AG04449 (cell line): ENCODE results near the gene C6orf118.

Experiments used
- CTCF ChIA-PET: fragments of 350-600 bp; formaldehyde crosslinking; extraction: SDS; loops from one replicate; lab custom pipeline; 2021; ENCODE audit warnings: antibody characterized with exemption; lab: Yijun Ruan, JAX
- POLR2A ChIA-PET: fragments of 400-600, 350-600 bp; formaldehyde crosslinking; extraction: SDS; loops from one replicate; lab custom pipeline; 2020; ENCODE audit warnings: antibody characterized with exemption, inconsistent platforms; lab: Yijun Ruan, JAX
- DNase-seq: peaks from one replicate; pipeline ENCODE4 v3.0.0-alpha.2; 2010; ENCODE audit warnings: low read depth, low spot score
- H3K4me3 ChIP-seq: 2 replicates; pipeline ENCODE4 v1.5.1; 2011; ENCODE audit warnings: low read depth, mild to moderate bottlenecking, control low read depth, low read length
- TF ChIP-seq, protein P1 (sequence below): IDR thresholded peaks from one replicate; pipeline ENCODE4 v1.5.1; 2011; ENCODE audit warnings: mild to moderate bottlenecking, moderate library complexity, low read length, control low read depth, inconsistent platforms; ENCODE audit not compliant: insufficient read depth; ENCODE audit errors: missing control alignments

Gene C6orf118

GRCh38 chr6:165292657-165293056 lies 16.7 kb downstream of the C6orf118 start:
- POLR2A ChIA-PET, result no interaction called here
- DNase-seq, result no peak
- TF ChIP-seq, protein P1, sequence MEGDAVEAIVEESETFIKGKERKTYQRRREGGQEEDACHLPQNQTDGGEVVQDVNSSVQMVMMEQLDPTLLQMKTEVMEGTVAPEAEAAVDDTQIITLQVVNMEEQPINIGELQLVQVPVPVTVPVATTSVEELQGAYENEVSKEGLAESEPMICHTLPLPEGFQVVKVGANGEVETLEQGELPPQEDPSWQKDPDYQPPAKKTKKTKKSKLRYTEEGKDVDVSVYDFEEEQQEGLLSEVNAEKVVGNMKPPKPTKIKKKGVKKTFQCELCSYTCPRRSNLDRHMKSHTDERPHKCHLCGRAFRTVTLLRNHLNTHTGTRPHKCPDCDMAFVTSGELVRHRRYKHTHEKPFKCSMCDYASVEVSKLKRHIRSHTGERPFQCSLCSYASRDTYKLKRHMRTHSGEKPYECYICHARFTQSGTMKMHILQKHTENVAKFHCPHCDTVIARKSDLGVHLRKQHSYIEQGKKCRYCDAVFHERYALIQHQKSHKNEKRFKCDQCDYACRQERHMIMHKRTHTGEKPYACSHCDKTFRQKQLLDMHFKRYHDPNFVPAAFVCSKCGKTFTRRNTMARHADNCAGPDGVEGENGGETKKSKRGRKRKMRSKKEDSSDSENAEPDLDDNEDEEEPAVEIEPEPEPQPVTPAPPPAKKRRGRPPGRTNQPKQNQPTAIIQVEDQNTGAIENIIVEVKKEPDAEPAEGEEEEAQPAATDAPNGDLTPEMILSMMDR, result no peak
- no peak overlapping the region for H3K4me3 ChIP-seq
- CTCF ChIA-PET, result no interaction called here

GRCh38 chr6:165274611-165275010 lies 34.8 kb downstream of the C6orf118 start:
- CTCF ChIA-PET, result no interaction called here
- no peak overlapping the region for H3K4me3 ChIP-seq
- DNase-seq, result no peak
- TF ChIP-seq, protein P1, result no peak
- POLR2A ChIA-PET, result no interaction called here

GRCh38 chr6:165272585-165272984 lies 36.8 kb downstream of the C6orf118 start:
- DNase-seq, result no peak
- no peak overlapping the region for H3K4me3 ChIP-seq
- TF ChIP-seq, protein P1, result no peak
- ChIA-PET POLR2A (no interaction called here), CTCF (no interaction called here)

- POLR2A ChIA-PET, result no interaction called here
- DNase-seq, result no peak
- TF ChIP-seq, protein P1, result no peak
- CTCF ChIA-PET, result no interaction called here
- no peak overlapping the region for H3K4me3 ChIP-seq
Measured at GRCh38 chr6:165268987-165269386, 40.4 kb downstream of the C6orf118 start.

DNA sequence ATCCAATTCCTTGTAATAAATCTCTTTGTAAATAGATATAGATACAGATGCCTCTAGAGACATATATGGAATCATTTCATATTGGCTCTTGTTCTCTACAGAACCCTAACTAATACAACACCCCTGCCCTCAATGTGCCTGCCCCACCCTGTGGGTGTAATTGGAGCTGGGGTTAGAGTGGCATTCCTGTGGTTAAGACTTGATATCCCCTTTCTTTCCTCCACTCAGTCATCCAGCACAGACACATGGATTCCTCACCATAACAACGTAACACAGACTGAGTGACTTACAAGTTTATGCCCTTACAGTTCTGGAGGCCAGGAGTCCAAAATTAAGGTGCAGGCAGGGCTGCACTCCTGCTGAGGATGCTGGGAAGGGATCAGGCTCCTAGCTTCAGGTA lies 42.8 kb downstream of the C6orf118 start:
- no peak overlapping the region for H3K4me3 ChIP-seq
- TF ChIP-seq, protein P1, result no peak
- CTCF ChIA-PET, result no interaction called here
- DNase-seq, result no peak
- POLR2A ChIA-PET, result no interaction called here

DNA sequence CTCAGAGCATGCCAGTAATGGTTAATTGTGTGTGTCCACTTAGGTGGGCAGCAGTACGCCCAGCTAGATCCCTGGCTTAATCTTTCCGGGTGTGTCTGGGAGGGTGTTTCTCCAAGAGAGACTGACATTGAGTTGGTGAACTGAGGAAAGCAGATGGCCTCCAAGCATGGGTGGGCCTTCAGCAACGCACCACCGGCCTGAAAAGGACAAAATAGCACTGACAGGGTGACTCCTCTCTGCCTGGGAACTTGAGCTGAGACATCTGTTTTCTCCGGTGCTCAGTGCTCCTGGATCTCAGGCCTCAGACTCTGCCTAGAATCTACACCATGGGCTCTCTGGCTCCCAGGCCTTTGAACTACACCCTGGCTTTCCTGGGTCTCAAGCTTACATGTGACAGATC lies 43.2 kb downstream of the C6orf118 start:
- no peak overlapping the region for H3K4me3 ChIP-seq
- CTCF ChIA-PET, result no interaction called here
- POLR2A ChIA-PET, result no interaction called here
- no peak for DNase-seq
- TF ChIP-seq, protein P1, result no peak

- POLR2A ChIA-PET, result no interaction called here
- no peak for DNase-seq
- TF ChIP-seq, protein P1, result no peak
- H3K4me3 ChIP-seq, result no peak overlapping the region
- CTCF ChIA-PET, result no interaction called here
Measured at GRCh38 chr6:165260462-165260861, 48.9 kb downstream of the C6orf118 start.
